Measurements from ENCODE around the gene SRL. TPM values are rescaled to one million over a fixed set of nuclear protein-coding genes. Genes with fewer than 3 reads are reported as not detected.
"Not testable (repeated sequence)": the region's sequence is repeated elsewhere in the genome, so short reads cannot be mapped to it uniquely, and the experiment has no call there.

The SRL gene
- total and polyA plus RNA-seq, 2 experiments from 2014 or later = not detected

DNA sequence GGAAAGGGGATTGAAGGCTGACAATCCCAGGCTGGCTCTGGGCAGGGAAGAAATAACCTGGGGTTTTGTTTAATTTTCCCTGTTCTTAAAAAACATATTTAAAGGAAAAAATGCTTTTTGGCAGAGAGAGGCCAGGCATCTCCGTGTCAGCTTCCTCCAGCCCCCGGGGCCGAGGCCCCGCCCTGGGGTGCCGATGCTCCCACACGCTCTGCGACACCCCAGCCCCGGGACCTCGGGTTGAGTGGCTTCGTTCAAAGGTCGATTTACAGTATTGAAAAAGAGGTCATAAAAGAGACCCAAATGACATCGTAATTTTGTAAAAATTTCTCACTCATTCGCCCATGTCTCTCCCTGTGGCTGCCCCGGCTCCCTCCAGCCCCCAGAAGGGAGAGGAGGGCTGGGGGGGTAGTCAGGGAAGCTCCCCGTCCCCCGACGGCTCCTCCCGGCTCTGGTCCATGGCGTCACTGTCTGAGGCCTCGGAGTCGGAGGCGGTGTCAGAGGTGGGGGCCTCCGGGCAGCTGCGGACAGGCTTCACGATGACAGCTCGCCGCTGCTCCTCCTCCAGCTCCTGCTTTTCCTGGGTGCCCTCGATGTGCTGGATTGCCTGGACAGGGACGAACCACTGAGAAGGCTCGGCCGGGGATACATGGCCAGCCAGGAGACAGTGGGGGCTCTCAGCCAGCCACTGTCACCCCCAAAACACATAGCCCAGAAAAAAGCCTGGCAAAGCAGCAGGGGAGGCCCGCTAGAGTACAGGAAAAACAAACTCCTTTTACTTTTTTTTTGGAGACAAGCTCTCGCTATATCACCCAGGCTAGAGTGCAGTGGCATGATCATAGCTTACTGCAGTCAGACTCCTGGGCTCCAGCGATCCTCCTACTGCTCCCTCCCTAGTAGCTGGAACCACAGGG is 16.0 kb upstream of the SRL start:
- Histone ChIP-seq H3K27me3 (replicated peaks; ENCODE audit: insufficient read depth) (no peaks in the 10 kb centered on the region), H4K20me1 (ENCODE audit: insufficient read depth) (no peaks in the 10 kb centered on the region), H3K4me3 (no peak overlapping the region), H3K9ac (no peak overlapping the region), H3F3A (ENCODE audit: insufficient read depth) (no peaks in the 10 kb centered on the region), H3K9me3 (ENCODE audit: low read depth) (no peaks in the 10 kb centered on the region), H3K36me3 (ENCODE audit: low read depth) (no peaks in the 10 kb centered on the region), H2AFZ (no peak overlapping the region), H3K9me2 (ENCODE audit: insufficient read depth) (no peaks in the 10 kb centered on the region), H3K27ac (no peak overlapping the region), H3K4me1 (ENCODE audit: insufficient read depth) (no peaks in the 10 kb centered on the region), H3K79me2 (ENCODE audit: insufficient read depth) (no peaks in the 10 kb centered on the region), H3K4me2 (ENCODE audit: unreplicated experiment) (no peak overlapping the region)
- in situ Hi-C loops (cut with MboI) = no loop called here
- no peak for DNase-seq
- 90 to 91% methylated on average over 23 to 34 of the region's 34 CpGs for WGBS, 2 experiments (ENCODE audit: low coverage in 1 of 2, low lambda C conversion rate in 2 of 2, missing lambda C conversion rate in 2 of 2)
- no peak for TF ChIP-seq EZH2 (IDR thresholded peaks at IDR 0.05; ENCODE audit: insufficient read depth, poor library complexity, severe bottlenecking)
- TF ChIP-seq EZH2phosphoT487 (IDR thresholded peaks at IDR 0.05; ENCODE audit: insufficient read depth, low read depth) = no peak

DNA sequence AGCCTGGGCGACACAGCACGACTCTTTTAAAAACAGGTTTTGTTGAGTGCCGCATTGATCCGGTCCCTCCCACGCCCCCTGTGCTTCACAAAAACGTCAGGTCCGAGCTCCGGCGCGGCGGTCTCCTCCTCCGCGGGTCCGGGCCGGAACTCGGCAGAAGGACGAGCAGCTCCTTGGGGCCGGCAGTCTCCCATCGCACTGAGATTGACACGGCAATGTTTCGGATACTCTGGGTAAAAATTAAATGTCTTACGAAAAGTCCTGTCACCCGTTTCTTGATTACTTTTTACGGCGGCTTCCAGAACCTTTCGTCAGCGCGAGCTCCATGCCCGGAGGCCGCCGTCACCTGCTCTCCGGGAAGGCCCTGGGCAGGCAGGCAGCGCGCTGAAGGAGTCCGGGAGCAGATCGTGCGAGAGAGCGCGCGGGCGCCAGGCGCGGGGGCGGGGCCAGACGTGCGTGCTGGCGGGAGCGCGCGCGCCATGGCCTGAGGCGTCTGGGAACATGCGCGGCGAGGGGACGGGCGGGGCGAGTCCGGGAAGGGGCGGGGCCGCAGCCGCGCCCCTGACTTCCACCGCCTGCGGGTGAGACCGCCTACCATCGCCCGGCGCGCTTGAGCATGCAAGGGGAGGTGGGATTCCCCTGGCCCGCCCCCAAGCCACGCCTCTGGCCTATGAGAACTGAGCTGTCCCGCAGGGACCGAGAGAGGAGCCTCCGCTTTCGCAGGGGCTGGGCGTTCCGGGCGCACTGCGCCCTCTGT is 11.7 kb upstream of the SRL start:
- H3K9ac ChIP-seq = peak overlapping the region; percentile 84
- peak; percentile 100 for DNase-seq
- TF ChIP-seq EZH2 (IDR thresholded peaks at IDR 0.05; ENCODE audit: insufficient read depth, poor library complexity, severe bottlenecking) (no peak), EZH2phosphoT487 (IDR thresholded peaks at IDR 0.05; ENCODE audit: insufficient read depth, low read depth) (no peak)
- H3K9me2 ChIP-seq (ENCODE audit: insufficient read depth) = no peaks in the 10 kb centered on the region
- no peaks in the 10 kb centered on the region for H3K9me3 ChIP-seq (ENCODE audit: low read depth)
- H3K4me3 ChIP-seq = peak overlapping the region; percentile 79
- H3K36me3 ChIP-seq (ENCODE audit: low read depth) = no peaks in the 10 kb centered on the region
- peak overlapping the region; percentile 89 for H2AFZ ChIP-seq
- no peaks in the 10 kb centered on the region for H3F3A ChIP-seq (ENCODE audit: insufficient read depth)
- H3K27me3 ChIP-seq (replicated peaks; ENCODE audit: insufficient read depth) = no peaks in the 10 kb centered on the region
- in situ Hi-C loops (cut with MboI) = no loop called here
- H4K20me1 ChIP-seq (ENCODE audit: insufficient read depth) = no peaks in the 10 kb centered on the region
- peak overlapping the region; percentile 86 for H3K27ac ChIP-seq
- 1% methylated on average over 55 to 63 of the region's 80 CpGs for WGBS, 2 experiments (ENCODE audit: low coverage in 1 of 2, low lambda C conversion rate in 2 of 2, missing lambda C conversion rate in 2 of 2)
- peak overlapping the region; percentile 52 for H3K4me2 ChIP-seq (ENCODE audit: unreplicated experiment)
- no peaks in the 10 kb centered on the region for H3K79me2 ChIP-seq (ENCODE audit: insufficient read depth)
- no peaks in the 10 kb centered on the region for H3K4me1 ChIP-seq (ENCODE audit: insufficient read depth)

DNA sequence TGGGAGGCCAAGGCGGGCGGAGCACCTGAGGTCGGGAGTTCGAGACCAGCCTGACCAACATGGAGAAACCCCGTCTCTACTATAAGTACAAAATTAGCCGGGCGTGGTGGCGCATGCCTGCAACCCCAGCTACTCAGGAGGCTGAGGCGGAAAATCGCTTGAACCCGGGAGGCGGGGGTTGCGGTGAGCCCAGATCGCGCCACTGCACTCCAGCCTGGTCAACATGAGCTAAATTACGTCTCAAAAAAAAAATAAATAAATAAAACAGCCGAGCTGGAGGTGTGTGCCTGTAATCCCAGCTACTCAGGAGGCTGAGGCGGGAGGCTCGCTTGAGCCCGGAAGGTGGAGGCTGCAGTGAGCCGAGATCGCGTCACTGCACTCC is 11.1 kb upstream of the SRL start:
- 62 to 66% methylated on average over 23 of the region's 23 CpGs for WGBS, 2 experiments (ENCODE audit: low coverage in 1 of 2, low lambda C conversion rate in 2 of 2, missing lambda C conversion rate in 2 of 2)
- H3K27me3 ChIP-seq (replicated peaks; ENCODE audit: insufficient read depth); in situ Hi-C loops (cut with MboI); H3K9me2 ChIP-seq (ENCODE audit: insufficient read depth); DNase-seq; H3F3A ChIP-seq (ENCODE audit: insufficient read depth); H3K79me2 ChIP-seq (ENCODE audit: insufficient read depth); H3K36me3 ChIP-seq (ENCODE audit: low read depth); H3K9me3 ChIP-seq (ENCODE audit: low read depth); H4K20me1 ChIP-seq (ENCODE audit: insufficient read depth); H3K4me1 ChIP-seq (ENCODE audit: insufficient read depth): not testable (repeated sequence)
- peak overlapping the region; percentile 52 for H3K4me2 ChIP-seq (ENCODE audit: unreplicated experiment)
- peak overlapping the region; percentile 79 for H3K4me3 ChIP-seq
- peak overlapping the region; percentile 86 for H3K27ac ChIP-seq
- H3K9ac ChIP-seq = peak overlapping the region; percentile 84
- H2AFZ ChIP-seq = peak overlapping the region; percentile 89

DNA sequence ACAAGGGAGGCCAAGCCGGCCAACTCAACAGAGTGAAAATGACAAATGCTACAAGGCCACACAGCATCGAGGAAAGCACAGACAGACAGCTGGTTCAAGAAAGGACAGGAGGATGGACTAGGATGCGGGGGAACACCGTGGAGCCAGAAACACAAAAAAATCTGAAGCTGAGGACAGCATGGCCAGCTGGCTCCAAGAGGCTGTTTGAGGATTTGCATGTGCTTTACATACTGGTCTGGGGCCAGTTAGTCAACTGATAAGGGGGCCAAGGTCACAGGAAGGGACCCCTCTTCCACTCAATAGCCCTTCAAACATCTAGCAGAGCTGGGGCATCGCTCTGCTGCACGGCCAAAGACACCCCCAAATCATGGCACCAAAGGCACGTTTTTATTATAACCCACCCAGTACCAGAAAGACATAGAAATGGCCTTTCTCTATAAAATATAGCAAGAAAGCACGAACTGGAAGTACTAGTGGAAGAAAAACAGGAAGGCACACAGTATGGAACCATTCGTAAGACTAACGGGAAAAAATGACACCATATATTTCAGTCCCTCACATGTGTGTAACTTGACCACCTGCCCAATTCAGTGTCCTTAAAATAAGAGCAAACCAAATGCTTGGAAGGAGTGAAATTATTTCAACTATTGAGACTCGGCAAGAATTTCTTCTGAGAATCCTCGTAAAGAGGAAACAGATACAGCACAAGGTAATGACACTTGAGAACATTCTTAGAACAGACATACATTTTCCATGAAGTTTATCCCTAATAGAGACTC is 7.8 kb upstream of the SRL start:
- H4K20me1 ChIP-seq (ENCODE audit: insufficient read depth) = no peaks in the 10 kb centered on the region
- H3K4me2 ChIP-seq (ENCODE audit: unreplicated experiment) = no peak overlapping the region
- H3K4me3 ChIP-seq = no peak overlapping the region
- H3K4me1 ChIP-seq (ENCODE audit: insufficient read depth) = no peaks in the 10 kb centered on the region
- TF ChIP-seq EZH2 (IDR thresholded peaks at IDR 0.05; ENCODE audit: insufficient read depth, poor library complexity, severe bottlenecking) = no peak
- TF ChIP-seq EZH2phosphoT487 (IDR thresholded peaks at IDR 0.05; ENCODE audit: insufficient read depth, low read depth) = no peak
- H3K27me3 ChIP-seq (replicated peaks; ENCODE audit: insufficient read depth) = no peaks in the 10 kb centered on the region
- no peaks in the 10 kb centered on the region for H3K79me2 ChIP-seq (ENCODE audit: insufficient read depth)
- no peaks in the 10 kb centered on the region for H3K9me3 ChIP-seq (ENCODE audit: low read depth)
- H3K36me3 ChIP-seq (ENCODE audit: low read depth) = no peaks in the 10 kb centered on the region
- H3F3A ChIP-seq (ENCODE audit: insufficient read depth) = no peaks in the 10 kb centered on the region
- 81% methylated on average over 12 of the region's 12 CpGs for WGBS, 2 experiments (ENCODE audit: low coverage in 1 of 2, low lambda C conversion rate in 2 of 2, missing lambda C conversion rate in 2 of 2)
- no peak overlapping the region for H3K27ac ChIP-seq
- in situ Hi-C loops (cut with MboI) = no loop called here
- no peak for DNase-seq
- no peaks in the 10 kb centered on the region for H3K9me2 ChIP-seq (ENCODE audit: insufficient read depth)
- H3K9ac ChIP-seq = no peak overlapping the region
- H2AFZ ChIP-seq = no peak overlapping the region

All from GM23248 (cell line).